ENCODE measurements around the gene ZFAND6.

GRCh38 chr15:80059786-80060355 is 395 bp downstream of the ZFAND6 start:
- TF ChIP-seq CTBP1 (IDR thresholded peaks at IDR 0.05; ENCODE audit: borderline replicate concordance), result no peak
- TF ChIP-seq TARDBP (IDR thresholded peaks at IDR 0.05), result no peak
- no peak for TF ChIP-seq L3MBTL2 (conservative IDR thresholded peaks at IDR 0.05)
- TF ChIP-seq FOXM1 (IDR thresholded peaks at IDR 0.05; ENCODE audit: borderline replicate concordance), result peak; percentile 69; the same call in 1 of the 2 replicates
- TF ChIP-seq LEF1 (IDR thresholded peaks at IDR 0.05; ENCODE audit: borderline replicate concordance), result peak; percentile 22; the same call in 1 of the 2 replicates
- no peak for TF ChIP-seq SUZ12 (IDR thresholded peaks at IDR 0.05)

Measured in HEK293T (cell line).